IPS-18a (cell line): ENCODE measurements around the gene CARD11.
"Not testable (repeated sequence)": the region's sequence is repeated elsewhere in the genome, so short reads cannot be mapped to it uniquely, and the experiment has no call there.

Experiments used
- H3K27ac ChIP-seq: one replicate; pipeline ENCODE4 v1.5.1; 2013; ENCODE audit warnings: low read length
- H3K27me3 ChIP-seq: one replicate; pipeline ENCODE4 v1.6.1; 2013; ENCODE audit warnings: mild to moderate bottlenecking, low read length; ENCODE audit not compliant: control insufficient read depth, insufficient read depth
- H3K36me3 ChIP-seq: one replicate; pipeline ENCODE4 v1.6.1; 2013; ENCODE audit warnings: low read depth, low read length; ENCODE audit not compliant: control insufficient read depth
- H3K4me1 ChIP-seq: one replicate; pipeline ENCODE4 v1.6.1; 2013; ENCODE audit warnings: low read depth, low read length; ENCODE audit not compliant: control insufficient read depth
- H3K4me3 ChIP-seq: one replicate; pipeline ENCODE4 v1.5.1; 2013; ENCODE audit warnings: low read length
- H3K9ac ChIP-seq: one replicate; pipeline ENCODE4 v1.6.1; 2013; ENCODE audit warnings: mild to moderate bottlenecking, low read length, moderate library complexity
- H3K9me3 ChIP-seq: one replicate; pipeline ENCODE4 v1.6.1; 2013; ENCODE audit warnings: low read depth, low read length; ENCODE audit not compliant: control insufficient read depth

CARD11 gene

DNA sequence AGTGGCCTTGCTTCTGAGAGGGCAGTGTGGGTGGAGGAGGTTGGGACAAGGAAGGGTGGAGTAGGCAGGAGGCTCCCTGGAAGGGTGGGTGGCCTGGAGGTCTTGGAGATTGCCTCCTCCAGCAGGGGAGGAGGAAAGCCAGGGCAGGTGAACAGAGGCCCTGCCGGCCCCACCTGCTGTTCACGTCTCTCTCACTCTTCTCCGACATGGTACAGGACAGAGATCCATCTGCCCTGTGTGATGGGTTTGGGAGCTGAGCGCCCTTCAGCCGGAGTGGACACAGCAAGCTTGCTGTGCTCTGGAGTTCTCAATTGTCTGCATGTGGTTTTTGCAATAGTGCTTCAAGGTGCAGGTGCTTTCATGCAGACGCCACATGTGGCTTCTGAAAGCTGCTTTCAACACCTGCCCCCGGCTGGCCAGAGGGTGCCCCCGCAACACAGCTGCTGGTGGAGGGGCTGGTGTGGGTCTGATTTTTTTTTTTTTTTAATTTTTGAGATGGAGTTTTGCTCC is 116.7 kb downstream of the CARD11 start:
- Histone ChIP-seq H3K4me3 (no peak overlapping the region), H3K27ac (no peak overlapping the region), H3K9ac (no peak overlapping the region), H3K9me3 (no peaks in the 10 kb centered on the region), H3K4me1 (no peaks in the 10 kb centered on the region), H3K27me3 (no peaks in the 10 kb centered on the region), H3K36me3 (no peaks in the 10 kb centered on the region)

DNA sequence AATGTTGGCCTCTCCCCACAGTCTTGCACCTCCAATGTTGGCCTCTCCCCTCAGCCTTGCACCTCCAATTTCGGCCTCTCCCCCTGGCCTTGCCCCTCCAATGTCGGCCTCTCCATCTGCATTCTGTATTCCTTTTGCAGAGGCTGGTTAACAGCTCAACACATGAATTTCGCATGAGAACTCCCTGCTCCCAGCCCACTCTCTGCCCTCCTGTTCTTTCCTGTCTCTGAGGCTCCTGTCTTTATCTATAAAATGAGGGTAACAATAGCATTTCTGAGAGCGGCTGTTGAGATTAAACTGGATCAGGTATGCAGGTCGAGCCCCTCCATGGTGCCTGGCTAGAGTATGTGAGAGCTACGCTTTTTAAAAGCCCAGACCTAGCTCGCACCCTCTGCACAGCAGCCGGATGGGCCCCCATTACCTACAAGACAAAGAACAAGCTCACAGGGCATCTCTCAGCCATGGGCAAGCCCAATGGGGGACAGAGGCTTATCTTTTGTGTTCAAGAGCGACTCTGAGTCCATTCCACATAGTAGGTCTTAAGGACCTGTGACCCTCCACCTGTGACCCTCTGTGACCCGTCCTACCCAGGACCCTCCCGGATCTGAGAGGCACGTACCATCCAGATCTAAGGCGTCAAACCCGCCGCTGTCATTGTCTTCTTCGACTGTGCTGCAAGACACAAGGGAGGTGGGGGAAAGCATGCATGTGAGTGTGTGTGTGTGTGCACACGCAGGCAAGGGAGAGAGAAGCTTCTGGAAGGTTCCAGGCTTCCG is 117.4 kb downstream of the CARD11 start:
- Histone ChIP-seq H3K4me3 (no peak overlapping the region), H3K4me1 (no peaks in the 10 kb centered on the region), H3K9ac (no peak overlapping the region), H3K9me3 (no peaks in the 10 kb centered on the region), H3K36me3 (no peaks in the 10 kb centered on the region), H3K27me3 (no peaks in the 10 kb centered on the region), H3K27ac (no peak overlapping the region)

DNA sequence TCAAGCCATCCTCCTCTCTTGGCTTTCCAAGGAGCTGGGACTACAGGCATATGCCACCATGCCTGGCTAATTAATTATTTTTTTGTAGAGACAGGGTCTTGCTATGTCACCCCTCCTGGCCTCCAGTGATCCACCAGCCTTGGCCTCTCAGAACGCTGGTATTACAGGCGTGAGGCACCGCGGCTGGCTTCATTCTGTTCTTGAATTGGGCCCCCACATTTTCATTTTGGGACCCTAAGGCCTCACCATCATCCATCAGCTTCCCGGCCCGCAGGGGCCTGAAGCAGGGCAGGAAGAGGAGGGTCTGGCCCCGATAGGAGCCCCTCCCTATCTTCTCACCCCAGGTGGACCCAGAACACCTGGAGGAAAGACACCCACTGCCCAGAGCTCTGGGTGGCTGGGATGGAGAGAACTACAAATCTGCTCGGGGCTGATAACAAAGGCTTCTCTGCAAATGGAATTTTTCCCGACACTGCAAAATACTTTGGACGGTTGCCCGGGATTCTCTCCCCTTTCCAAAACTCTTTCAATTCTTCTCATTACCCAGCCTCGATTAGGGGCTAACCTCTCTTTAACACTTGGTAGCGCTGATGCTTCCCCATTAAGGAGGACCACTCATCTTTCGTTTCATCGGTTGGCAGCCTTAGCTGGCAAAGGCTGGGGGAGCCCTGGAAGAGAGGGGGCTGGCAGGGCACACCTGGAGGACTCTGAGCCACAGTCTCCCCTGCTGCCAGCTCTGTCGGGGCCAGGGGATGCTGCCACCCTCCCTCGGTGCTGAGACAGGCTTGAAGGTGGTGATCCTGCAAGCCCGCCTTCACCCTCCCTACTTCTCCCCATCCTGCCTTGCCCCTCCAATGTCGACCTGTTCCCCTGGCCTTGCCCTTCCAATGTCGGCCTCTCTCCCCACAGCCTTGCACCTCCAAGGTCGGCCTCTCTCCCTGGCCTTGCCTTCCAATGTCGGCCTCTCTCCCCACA is 118.5 kb downstream of the CARD11 start:
- H3K9me3 ChIP-seq, result no peaks in the 10 kb centered on the region
- H3K36me3 ChIP-seq, result no peaks in the 10 kb centered on the region
- H3K4me3 ChIP-seq, result no peak overlapping the region
- H3K27ac ChIP-seq, result no peak overlapping the region
- no peak overlapping the region for H3K9ac ChIP-seq
- H3K27me3 ChIP-seq, result no peaks in the 10 kb centered on the region
- H3K4me1 ChIP-seq, result no peaks in the 10 kb centered on the region

DNA sequence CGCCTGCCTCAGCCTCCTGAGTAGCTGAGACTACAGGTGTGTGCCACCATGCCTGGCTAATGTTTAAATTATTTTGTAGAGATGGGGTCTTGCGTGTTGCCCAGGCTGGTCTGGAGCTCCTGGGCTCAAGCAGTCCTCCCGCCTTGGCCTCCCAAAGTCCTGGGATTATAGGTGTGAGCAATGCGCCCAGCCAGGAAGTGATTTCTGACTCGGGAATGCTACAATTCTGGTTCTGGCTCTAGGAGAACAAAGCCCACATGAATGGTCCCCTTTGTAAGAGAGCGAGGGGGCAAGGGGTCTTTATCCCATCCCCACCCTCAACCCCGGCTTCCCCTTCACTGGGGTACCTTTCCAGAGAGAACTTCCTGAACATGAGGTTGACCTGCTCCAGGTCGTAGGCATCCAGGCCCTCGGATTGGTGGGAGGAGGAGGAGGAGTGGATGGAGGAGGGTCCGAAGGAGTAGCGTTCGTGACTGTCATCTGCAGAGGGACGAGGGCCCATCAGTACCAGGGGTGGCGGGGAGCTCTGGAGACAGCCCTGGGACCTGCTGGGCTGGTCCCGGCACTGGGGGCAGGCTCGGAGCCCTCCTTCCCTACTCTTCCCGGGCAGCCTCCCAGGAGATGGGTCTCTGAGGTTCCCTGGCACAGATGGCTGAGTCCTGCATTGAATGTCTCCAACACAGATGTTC is 119.6 kb downstream of the CARD11 start:
- Histone ChIP-seq H3K36me3 (no peaks in the 10 kb centered on the region), H3K9me3 (no peaks in the 10 kb centered on the region), H3K27ac (no peak overlapping the region), H3K9ac (no peak overlapping the region), H3K27me3 (no peaks in the 10 kb centered on the region), H3K4me1 (no peaks in the 10 kb centered on the region), H3K4me3 (no peak overlapping the region)

DNA sequence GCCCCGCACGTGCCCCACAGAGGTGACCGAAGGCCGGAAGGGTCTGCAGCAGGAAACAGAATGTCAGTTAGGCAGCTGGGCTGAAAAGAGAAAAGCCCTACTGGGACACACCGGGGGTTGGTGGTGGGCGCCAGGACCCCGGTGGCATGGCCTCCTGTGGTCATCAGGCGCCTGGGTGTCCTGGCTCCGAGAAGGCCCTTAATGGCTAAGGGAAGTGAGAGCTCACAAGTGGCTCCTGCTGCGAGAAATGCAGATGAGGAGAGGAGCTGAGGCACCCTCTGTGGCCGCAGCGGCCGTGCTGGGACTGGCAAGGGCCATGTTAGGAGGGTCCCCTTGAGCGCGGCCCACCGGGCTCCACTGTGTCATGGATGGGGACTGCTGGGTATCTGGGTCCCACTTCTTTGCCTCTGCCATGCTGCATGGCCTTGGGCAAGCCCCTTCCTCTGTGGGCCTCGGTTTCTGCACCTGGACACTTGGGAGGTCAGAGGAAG is 120.3 kb downstream of the CARD11 start:
- H3K9ac ChIP-seq, result no peak overlapping the region
- no peak overlapping the region for H3K27ac ChIP-seq
- H3K9me3 ChIP-seq, result no peaks in the 10 kb centered on the region
- H3K27me3 ChIP-seq, result no peaks in the 10 kb centered on the region
- no peak overlapping the region for H3K4me3 ChIP-seq
- no peaks in the 10 kb centered on the region for H3K36me3 ChIP-seq
- no peaks in the 10 kb centered on the region for H3K4me1 ChIP-seq

DNA sequence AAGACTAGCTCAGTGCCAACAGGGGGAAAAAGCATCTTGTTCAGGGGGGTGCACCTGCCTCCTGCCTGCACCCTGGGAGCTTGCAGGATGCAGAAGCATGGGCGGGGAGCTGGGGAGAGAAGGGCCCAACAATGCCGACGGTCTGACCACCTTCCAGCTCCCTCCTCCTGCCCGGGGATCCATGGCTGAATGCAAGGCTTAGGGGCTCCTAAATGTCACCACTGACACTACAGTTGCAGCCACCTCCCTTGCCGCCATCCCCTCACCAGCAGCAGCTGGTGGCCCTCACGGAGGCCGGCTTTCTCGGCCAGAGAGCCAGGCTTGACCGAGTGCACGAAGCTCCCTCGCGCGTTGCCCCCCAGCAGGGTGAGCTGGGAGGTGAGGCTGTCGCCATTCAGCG is 120.8 kb downstream of the CARD11 start:
- no peaks in the 10 kb centered on the region for H3K9me3 ChIP-seq
- no peak overlapping the region for H3K27ac ChIP-seq
- no peak overlapping the region for H3K9ac ChIP-seq
- no peaks in the 10 kb centered on the region for H3K27me3 ChIP-seq
- no peaks in the 10 kb centered on the region for H3K36me3 ChIP-seq
- H3K4me1 ChIP-seq, result no peaks in the 10 kb centered on the region
- H3K4me3 ChIP-seq, result no peak overlapping the region

DNA sequence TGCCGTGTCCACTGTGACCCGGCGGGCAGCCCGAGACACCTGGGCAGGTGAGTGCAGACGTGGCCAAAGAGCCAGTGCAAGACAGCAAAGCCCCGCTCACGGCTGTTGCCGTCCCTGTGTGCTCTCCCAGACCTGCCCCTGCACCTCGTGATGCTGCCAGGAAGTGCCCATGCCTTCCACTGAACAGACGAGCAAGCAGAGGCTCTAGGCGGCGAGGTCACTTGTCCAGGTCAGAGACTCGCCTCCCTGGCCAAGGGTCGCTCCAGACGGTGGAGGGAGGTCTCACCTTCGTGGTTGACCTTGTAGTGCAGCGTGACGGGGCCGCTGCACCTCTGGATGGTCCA is 121.3 kb downstream of the CARD11 start:
- H3K27me3 ChIP-seq, result no peaks in the 10 kb centered on the region
- no peak overlapping the region for H3K4me3 ChIP-seq
- H3K9me3 ChIP-seq, result no peaks in the 10 kb centered on the region
- no peak overlapping the region for H3K9ac ChIP-seq
- H3K36me3 ChIP-seq, result no peaks in the 10 kb centered on the region
- no peak overlapping the region for H3K27ac ChIP-seq
- H3K4me1 ChIP-seq, result no peaks in the 10 kb centered on the region

DNA sequence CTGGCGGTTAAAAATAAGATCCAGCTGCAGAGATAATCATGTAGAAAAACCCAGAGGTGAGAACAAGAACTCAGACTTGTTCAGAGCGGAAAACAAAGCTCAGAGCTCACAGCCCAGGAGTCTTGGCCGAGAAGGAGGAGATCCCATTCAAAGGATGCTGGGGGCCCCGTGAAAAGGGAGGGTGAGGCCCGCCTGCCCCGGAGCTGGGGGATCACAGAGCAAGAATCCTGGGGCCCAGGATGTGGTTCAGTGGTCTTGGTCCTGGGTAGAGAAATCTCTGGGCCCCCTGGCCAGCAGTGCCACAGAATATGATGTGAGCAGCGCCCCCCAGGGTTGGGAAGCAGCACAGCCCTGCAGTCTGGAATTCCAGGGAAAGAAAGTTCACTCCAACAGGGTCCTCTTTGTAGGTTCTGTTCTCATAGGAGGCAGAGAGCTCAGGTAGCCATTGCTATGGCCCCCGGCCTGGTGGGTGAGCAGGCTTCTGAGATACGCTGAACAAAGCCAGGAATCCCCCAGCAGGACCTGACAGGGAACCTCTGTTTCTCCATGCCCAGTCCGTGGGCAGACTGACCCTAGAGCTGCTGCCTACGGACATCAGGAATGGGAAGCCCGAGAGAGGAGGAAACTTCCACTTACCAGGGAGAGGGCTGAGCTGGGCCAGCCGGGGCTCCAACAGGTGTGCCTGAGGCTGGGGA is 121.9 kb downstream of the CARD11 start:
- Histone ChIP-seq H3K27ac (no peak overlapping the region), H3K4me1 (no peaks in the 10 kb centered on the region), H3K9me3 (no peaks in the 10 kb centered on the region), H3K36me3 (no peaks in the 10 kb centered on the region), H3K9ac (no peak overlapping the region), H3K4me3 (no peak overlapping the region), H3K27me3 (no peaks in the 10 kb centered on the region)

DNA sequence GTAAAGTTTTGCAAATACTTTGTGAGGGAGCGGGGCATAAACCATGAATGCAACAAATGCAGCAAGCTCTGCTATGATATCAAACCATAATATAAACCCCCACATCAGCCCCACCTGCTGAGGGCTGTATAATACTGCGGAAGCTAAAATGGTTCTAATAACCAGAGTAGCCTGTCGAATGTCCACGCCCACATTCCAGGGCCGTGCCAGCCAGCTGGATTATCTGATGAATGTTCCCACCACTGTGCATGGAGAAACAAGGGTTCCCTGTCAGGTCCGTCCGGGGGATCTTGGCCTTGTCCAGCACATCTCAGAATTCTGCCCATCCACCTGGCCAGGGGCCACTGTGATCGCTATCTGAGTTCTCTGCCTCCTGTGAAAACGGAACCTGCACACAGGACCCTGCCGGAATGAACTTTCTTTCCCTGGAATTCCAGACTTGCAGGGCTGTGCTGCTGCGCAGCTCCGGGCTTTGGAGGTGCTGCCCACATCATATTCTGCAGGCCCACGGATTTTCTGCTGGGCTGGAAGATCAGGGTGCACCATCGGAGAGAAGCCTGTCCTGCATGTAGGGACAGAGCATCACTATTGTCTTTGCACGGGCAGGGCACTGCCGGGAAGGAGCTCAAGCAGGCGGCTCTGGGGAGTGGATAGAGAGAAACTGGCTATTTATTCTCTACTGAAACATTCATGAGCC is 122.6 kb downstream of the CARD11 start:
- Histone ChIP-seq H3K27me3 (no peaks in the 10 kb centered on the region), H3K36me3 (no peaks in the 10 kb centered on the region)

DNA sequence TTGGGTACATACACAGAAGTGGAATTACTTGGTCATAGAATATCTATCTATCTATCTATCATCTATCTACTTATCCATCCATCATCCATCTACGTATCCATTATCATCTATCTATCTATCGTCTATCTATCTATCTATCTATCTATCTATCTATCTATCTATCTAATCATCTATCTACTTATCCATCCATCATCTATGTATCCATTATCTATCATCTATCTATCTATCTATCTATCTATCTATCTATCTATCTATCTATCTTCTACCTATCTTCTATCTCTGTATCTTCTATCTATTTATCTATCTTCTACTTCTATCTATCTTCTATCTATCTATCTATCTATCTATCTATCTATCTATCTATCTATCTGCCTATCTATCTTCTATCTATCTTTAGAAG is 123.2 kb downstream of the CARD11 start:
- not testable (repeated sequence) for H3K4me1 ChIP-seq, H3K9me3 ChIP-seq, H3K4me3 ChIP-seq, H3K27ac ChIP-seq, H3K36me3 ChIP-seq, H3K9ac ChIP-seq, H3K27me3 ChIP-seq

More for the DNA sequence above, 122.6 kb downstream of the CARD11 start:
- no peaks in the 10 kb centered on the region for H3K4me1 ChIP-seq
- H3K9ac ChIP-seq, result no peak overlapping the region
- H3K4me3 ChIP-seq, result no peak overlapping the region
- no peaks in the 10 kb centered on the region for H3K9me3 ChIP-seq
- H3K27ac ChIP-seq, result no peak overlapping the region
